Stimulated activated CD4-positive, alpha-beta T cell treated with anti-CD3 and anti-CD28 coated beads, Interleukin-4, amount 100 ng/mL, for 4 hours (primary cell): ENCODE measurements around the gene SNX21.

Experiments used
- DNase-seq, 2 experiments: peaks; one replicate each; pipeline ENCODE4 v3.0.0-alpha.2; 2020

Gene SNX21

GRCh38 chr20:45883100-45883469, 49.5 kb downstream of the SNX21 start:
- no peak for DNase-seq

DNA sequence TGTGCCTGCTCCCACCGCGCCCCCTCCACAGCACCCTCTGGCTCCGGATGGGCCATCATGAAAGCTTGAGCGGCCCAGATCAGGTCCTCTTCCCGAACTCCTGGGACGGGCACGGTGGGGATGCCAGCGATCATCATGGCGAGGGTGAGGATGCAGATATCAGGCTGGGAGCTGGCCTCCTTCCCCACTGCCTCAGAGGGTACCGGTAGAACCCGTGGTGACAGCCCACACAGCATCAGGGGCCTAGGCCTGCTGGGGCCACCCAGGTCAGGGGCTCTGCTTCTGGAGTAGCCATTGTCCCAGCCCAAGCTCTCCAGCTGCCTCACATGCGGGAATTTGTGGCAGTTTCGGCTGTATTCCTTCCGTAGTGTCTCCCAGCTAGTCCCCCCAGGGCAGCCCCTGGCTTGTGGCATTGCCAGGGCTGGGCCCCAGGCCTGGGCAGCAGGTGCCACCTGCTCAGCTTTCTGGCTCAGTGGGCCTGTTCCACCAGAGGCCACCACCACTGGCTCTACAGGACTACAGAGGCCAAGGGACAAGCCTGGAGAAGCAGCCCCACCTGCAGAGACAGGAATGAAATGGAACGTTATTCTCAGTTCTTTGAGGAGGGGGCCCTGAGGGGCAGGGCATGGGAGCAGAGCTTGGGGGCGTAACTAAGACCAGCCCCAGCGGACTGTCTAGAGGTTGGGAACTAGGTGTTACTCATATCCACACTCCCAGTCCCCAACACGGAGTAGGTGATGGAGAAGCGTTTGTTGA, 53.2 kb downstream of the SNX21 start:
- no peak for DNase-seq

GRCh38 chr20:45887346-45887715, 53.7 kb downstream of the SNX21 start, which contains the start of gene SPATA25:
Gene SPATA25, minus strand, starts transcription at chr20:45887622. Its CDS starts 32 bp downstream, at chr20:45887590.
- no peak for DNase-seq

GRCh38 chr20:45888681-45889080, 55.1 kb downstream of the SNX21 start:
- no peak for DNase-seq

DNA sequence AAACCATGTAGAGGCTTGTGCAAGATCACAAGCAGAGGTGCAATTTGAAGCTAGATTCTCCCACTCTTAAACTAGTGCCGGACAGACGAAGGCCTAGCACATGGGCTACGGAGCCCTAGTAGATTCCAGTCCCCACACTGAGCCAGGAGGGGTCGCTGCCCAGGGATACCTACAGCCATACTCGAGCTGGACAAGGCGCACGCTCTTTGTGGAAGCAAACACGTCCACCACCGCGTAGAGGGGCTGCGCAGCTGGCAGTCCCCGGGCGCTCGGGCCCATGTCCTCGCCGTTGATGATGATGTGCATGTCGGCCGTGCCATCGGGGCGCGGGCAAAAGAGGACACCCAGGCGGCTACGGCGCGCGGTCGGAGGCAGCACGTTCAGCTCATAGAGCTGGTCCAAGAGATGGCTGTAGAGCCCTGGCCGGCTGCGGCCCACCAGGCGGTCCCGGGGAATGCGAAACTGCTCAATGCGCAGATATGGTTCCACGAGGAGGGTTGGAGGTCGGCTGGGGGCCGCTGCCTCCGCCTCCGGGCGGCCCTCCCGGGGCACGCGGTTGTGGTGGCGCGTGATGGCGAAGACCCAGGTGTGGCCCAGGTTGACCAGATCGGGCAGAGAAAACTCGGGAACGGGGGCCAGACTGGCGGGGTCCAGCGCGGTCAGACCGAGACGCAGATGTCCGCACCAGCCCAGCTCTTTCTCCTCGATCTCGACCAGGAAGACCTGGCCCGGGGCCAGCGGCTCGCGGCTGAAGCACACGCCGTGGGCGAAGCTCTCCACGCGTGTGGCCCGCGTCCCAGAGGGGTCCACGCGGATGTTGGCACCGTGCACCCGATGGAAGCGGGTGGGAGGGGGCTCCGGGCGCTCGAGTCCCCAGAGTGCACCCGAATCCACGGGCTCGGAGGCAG, 56.7 kb downstream of the SNX21 start:
- peak; percentile 46 to 47 for DNase-seq

DNA sequence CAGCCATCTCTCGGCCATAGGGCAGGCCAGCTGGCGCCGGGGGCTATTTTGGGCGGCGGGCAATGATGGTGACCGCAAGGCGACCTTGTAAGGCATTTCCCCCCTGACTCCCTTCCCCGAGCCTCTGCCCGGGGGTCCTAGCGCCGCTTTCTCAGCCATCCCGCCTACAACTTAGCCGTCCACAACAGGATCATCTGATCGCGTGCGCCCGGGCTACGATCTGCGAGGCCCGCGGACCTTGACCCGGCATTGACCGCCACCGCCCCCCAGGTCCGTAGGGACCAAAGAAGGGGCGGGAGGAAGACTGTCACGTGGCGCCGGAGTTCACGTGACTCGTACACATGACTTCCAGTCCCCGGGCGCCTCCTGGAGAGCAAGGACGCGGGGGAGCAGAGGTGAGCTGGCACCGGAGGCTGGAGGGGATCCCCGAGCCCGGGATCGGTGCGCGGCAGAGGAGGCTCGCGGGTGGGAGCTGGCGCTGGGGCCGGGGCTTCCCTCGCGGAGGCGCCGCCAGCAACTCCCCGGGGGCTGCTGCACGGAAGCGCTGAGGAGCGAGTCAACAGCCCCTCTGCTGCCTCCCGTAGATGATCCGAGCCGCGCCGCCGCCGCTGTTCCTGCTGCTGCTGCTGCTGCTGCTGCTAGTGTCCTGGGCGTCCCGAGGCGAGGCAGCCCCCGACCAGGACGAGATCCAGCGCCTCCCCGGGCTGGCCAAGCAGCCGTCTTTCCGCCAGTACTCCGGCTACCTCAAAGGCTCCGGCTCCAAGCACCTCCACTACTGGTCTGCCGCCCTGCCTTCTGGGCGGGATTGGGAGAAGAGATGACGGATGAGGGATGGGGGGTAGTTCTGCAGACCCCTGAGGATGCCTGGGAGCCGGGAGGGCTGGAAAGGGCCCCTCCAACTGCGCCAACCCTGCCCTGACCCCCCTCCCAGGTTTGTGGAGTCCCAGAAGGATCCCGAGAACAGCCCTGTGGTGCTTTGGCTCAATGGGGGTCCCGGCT, 57.7 kb downstream of the SNX21 start, which contains the start of the genes CTSA and NEURL2:
CTSA (plus strand) TSS at position 351 of the 999 bp plus-strand sequence; CDS start at position 585, 234 bp downstream.
NEURL2 (minus strand) TSS at position 224 of the 999 bp plus-strand sequence; CDS start at position 7, 217 bp downstream.
- DNase-seq = peak; percentile 84 to 87

- no peak for DNase-seq
Observed at GRCh38 chr20:45892049-45892825, 58.6 kb downstream of the SNX21 start.
